ENCODE measurements around the gene ATG2B.
"Not testable (repeated sequence)": the region's sequence is repeated elsewhere in the genome, so short reads cannot be mapped to it uniquely, and the experiment has no call there.

ATG2B gene

DNA sequence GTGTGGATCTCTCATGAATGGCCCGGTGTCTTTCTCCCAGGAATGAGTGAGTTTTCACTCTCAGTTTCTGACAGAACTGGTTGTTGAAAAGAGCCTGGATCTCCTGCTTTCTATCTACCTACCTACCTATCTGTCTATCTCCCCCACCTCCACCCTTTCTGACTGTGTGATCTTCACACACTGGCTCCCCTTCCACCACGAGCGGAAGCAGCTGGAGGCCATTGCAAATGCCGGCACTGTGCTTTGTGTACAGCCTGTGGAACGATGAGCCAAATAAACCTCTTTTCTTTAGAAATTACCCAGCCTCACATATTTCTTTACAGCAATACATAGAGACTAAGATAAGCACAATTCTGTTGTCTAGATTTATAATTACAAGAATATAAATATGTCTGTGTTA lies 7.4 kb upstream of the ATG2B start:
- DNase-seq = no peak

DNA sequence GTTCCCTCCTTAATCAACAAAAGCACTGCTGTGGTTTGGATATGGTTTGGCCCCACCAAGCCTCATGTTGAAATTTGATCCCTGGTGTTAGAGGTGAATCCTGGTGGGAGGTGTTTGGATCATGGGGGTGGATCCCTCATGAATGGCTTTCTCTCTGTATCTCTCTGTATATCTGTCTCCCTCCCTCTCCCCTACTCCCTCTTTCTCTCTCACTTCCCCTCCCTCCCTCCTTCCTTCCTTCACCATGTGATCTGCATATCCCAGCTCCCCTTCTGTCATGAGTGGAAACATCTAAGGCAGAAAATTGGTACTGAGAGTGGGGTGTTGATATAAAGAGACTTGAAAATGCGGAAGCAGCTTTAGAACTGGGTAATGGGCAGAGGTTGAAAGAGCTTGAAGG lies 5.4 kb upstream of the ATG2B start:
- DNase-seq = no peak

- no peak for DNase-seq
These were observed 1.8 kb upstream of the ATG2B start for GRCh38 chr14:96364962-96365361.

DNA sequence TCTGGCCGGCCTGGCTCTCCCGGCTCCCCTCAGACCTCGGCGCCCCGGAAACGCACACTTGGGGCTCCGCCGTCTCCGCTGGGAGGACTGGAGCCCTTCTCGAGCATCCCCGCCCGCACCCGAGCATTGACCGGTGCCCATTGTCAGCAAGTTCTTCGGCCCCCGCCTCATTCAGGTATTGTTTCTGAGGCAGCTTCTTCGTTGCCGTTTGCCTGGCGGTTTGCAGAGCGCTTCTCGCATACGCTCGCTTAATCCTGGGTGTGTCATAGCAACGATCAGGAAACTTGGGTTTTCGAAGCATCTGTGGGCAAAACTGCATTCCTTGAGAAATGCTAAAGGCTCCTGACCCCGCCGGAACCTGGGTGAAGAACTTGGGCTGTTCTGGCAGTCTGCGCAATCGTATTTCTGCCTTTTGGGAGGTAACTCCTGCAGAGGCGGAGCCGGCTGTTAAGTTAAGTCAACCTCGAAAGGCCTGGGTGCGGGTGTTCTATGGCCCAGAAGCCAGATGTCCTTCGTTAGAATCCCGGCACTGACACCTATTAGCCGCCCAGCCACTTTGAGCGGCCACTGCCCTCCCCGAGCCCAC lies 703 bp upstream of the ATG2B start:
- DNase-seq = peak; percentile 42

DNA sequence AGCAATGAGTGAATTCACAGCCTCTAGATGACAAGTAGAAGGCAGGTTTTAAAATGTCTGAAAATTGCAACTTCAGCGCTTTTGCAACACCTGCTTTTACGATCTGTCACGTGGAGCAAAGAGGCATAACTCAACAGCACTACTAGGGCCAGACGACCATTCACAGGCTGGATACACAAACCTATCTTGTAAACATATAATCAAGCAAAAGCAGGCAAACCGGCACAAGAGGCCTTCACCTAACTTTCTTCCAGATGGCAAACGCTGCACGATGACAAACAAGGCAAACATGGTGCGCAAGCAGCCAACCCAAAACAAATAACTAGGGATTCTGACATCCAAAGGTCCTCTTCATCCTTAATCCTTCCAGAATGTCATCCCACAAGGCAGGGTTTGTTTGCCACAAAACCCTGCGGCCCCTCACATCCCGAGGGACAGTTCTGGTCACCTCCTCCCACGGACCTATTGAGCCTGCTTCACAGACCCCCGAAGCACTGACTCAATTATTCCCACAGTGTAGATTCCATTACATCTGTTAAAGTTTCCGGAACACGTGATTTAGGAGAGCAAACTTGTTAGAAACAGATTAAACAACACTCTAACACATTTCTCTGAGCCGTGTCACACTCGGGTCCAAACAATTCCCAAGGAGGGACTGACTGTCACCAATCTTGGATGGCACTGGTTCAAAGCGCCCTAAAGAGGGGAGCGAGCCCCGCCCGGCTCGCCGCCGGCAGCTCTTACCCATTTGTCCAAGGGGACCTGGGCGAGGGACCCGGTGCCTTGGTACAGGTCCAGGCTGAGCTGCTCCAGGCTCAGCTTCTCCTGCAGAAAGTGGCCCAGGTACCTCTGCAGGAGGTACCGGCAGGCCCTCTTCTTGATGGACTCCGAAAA lies 823 bp downstream of the ATG2B start:
- DNase-seq = peak; percentile 41

DNA sequence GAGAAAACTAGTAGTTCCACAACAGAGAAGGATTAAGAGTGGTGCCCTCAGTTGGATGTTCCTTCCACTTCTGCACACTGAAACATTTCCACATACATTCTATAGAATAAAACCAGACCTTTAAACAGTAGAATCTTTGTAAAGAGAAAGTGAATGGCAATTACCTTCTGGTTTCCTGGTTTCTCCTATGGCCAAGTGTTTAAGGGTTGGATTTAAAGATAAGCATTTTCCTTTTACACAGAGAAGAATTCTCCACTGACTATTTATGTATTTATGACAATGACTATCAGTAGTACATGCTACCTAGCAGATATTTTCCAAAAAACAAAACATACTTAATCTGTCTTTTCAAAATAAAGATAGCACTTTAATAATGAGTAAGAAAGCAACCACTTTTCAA lies 3.2 kb downstream of the ATG2B start:
- DNase-seq = no peak

- DNase-seq = no peak
These were observed 5.9 kb downstream of the ATG2B start for GRCh38 chr14:96357216-96357615.

DNA sequence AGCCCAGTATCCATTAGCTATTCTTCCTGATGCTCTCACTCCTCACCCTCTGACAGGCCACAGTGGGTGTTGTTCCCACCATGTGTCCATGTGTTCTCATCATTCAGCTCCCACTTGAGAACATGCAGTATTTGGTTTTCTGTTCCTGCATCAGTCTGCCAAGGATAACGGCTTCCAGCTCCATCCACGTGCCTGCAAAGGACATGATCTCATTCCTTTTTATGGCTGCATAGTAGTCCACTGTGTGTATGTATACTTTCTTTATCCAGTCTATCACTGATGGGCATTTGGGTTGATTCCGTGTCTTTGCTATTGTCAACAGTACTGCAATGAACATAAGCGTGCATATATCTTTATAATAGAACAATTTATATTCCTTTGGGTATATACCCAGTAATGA lies 8.9 kb downstream of the ATG2B start:
- no peak for DNase-seq

DNA sequence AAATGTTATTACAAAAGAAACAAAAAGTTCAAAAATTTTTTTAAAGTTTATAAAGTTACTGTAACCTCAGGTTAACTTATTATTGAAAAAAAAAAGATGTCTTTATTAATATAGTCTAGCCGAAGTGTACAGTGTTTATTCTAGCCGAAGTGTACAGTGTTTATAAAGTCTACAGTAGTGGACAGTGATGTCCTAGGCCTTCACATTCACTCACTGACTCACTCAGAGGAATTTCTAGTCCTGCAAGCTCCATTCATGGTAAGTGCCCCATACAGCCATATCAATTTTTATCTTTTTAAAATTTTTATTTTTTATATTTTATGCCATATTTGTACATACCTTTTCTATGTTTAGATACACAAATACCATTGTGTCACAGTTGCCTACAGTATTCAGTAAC lies 10.4 kb downstream of the ATG2B start:
- DNase-seq = no peak

GRCh38 chr14:96351986-96352385 lies 11.2 kb downstream of the ATG2B start:
- DNase-seq = no peak

GRCh38 chr14:96349286-96350075 lies 13.7 kb downstream of the ATG2B start:
- DNase-seq = no peak

GRCh38 chr14:96347957-96348356 lies 15.2 kb downstream of the ATG2B start:
- DNase-seq = not testable (repeated sequence)

DNA sequence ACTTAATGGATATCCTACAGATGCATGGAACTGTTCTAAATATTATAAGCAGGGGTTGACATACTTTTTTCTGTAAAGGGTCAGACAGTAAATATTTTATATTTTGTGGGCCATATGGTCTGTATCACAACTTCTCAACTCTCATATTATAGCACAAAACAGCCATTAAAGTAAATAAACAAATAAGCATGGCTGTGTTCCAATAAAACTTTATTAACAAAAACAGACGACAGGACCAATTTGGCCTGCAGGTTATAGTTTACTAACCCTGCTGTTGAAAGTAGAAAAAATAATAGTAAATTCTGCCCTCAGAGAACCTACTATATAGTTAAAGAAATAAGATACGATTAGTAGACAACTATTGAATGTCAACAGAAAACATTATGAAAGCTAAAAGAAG lies 17.5 kb downstream of the ATG2B start:
- DNase-seq = no peak

DNA sequence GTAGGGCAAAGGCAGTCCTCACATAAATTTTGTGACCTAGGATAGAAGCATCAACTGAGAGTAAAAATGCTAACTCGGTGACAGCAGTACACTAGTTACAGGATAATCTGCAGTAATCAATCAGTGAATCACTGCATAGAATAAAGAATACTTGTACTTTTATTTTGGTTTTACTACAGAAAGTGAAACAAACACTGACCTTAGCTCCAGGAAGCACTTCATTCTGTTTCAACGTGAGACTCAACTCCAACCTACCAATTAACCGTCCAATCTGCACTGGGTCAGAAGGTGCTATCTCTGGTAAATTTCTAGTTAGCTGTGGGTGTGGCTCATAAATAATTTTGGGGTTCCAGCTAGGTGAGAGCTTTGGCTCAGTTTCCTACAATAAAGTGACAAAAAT lies 21.8 kb downstream of the ATG2B start:
- no peak for DNase-seq

- DNase-seq = no peak
These were observed 24.6 kb downstream of the ATG2B start for GRCh38 chr14:96338551-96338950.

- no peak for DNase-seq
These were observed 38.9 kb downstream of the ATG2B start for GRCh38 chr14:96324219-96324618.

- no peak for DNase-seq
These were observed 42.5 kb downstream of the ATG2B start for GRCh38 chr14:96320605-96321004.

DNA sequence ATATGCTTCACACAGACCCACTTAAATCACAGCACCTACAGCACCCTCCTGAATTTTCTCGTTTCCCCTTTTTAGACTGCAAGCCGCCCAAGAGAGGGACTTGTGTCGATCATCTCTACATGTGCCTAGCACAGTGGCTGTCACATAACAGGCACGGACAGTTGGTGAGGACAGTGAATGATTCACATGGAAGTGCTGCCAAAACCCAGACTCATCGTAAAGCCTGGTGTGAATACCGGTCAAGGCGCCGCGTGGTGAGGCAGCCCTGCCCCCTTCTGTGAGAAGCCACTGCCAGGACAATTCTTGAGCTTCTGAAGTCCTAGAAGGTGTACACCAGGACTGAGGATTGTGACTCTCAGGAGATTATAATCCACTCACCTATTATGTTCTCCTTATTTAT lies 44.3 kb downstream of the ATG2B start:
- DNase-seq = no peak

DNA sequence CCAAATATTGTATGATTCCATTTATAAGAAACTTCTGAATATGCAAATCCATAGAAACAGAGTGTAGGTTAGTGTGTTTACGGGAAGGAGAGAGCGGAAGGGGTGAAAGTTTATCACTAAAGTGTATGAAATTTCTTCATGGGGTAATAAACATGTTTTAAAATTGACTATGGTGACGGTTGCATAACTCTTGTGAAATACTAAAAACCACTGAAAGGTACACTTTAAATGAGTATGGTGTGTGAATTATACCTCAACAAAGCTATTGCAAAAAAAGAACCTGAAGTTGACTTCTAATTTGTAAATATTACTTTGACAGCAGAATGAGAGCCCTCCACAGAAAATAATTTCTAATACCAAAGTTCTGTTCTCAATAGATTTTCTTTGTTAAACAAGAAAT lies 47.1 kb downstream of the ATG2B start:
- DNase-seq = no peak

GRCh38 chr14:96310906-96311305 lies 52.2 kb downstream of the ATG2B start:
- DNase-seq = no peak

DNA sequence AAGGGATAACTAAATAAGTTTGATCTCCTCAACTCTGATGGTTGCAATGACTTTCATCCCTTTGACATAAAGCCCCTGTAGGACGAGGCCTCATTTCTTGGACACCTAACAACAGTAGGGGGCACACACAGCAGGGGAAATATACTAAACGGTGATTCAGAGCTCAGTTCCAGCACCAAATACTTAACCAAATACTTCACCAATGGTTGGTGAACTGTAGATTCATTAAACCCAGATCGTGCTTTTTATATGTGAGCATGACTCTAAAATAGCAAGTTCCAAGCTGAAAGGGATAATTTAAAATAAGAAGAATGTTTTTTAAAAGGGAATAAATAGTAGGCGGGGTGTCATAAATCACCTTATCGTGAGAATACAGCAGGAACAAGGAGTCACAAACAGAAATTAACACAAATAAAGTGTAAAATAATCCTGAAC lies 53.2 kb downstream of the ATG2B start:
- no peak for DNase-seq

DNA sequence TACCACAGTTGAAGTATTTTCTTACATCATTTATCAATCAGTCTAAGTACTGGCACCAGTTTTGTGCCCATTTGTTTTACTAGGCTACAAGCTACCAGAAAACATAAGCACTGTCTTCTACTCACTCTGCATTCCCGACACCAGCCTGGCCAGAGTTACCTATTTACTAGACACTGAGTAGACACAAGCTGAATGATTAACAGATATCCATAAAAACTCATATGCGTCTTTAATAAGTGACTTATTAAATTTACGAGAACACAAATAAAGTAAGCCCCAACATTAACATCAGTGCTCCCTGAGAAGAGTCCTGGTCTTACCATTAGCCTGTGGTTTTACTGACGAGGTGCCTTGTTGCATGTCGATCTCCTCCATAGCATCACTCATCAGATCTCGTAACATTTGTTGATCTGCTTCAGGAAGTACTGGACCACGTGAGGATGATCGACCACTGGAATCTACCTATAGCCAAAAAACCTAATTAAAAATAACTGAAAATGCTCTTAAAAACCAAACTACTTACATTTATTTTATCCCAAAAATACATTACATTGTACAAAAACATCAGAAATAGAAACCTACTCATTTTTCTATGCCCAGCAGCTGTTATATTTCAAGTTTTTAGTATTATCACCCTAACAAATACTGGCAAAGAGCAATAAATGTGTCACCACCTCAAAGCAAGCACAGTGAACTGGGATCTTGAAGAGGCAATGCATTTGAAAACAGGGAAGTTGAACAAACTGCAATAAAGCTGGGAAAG lies 53.8 kb downstream of the ATG2B start:
- DNase-seq = no peak

- no peak for DNase-seq
These were observed 55.7 kb downstream of the ATG2B start for GRCh38 chr14:96307434-96307833.
